Loucy (cell line): Measurements from ENCODE around the gene SCN10A.
A peak's percentile ranks its signal among the peaks of the same experiment; 100 is the strongest.

ENCODE experiments used
- H2AFZ ChIP-seq: fragments of 200-600 bp; sonication (generic); 2 replicates; pipeline ENCODE4 v1.6.0; 2016; ENCODE audit warnings: antibody characterized with exemption, mild to moderate bottlenecking, low read length, moderate library complexity
- H3F3A ChIP-seq: fragments of 200-600 bp; 2 replicates; pipeline ENCODE4 v1.6.0; 2016; ENCODE audit warnings: antibody characterized with exemption, low read depth, mild to moderate bottlenecking
- H3K27me3 ChIP-seq: fragments of 200-600 bp; sonication (generic); 2 replicates; pipeline ENCODE4 v1.6.1; 2014; ENCODE audit warnings: low read length, mild to moderate bottlenecking; ENCODE audit not compliant: insufficient read depth, poor library complexity, severe bottlenecking
- H3K36me3 ChIP-seq: fragments of 200-600 bp; sonication (generic); 2 replicates; pipeline ENCODE4 v1.6.1; 2016; ENCODE audit warnings: low read length; ENCODE audit not compliant: insufficient read depth
- H3K4me1 ChIP-seq: fragments of 200-600 bp; sonication (generic); 2 replicates; pipeline ENCODE4 v1.5.1; 2014; ENCODE audit warnings: low read length, mild to moderate bottlenecking; ENCODE audit not compliant: insufficient read depth, poor library complexity, severe bottlenecking
- H3K4me2 ChIP-seq: fragments of 200-600 bp; sonication (generic); 2 replicates; pipeline ENCODE4 v1.6.0; 2014; ENCODE audit warnings: antibody characterized with exemption, low read length, low read depth, mild to moderate bottlenecking; ENCODE audit not compliant: poor library complexity, severe bottlenecking
- H3K4me3 ChIP-seq: fragments of 200-600 bp; sonication (generic); 2 replicates; pipeline ENCODE4 v1.5.1; 2014; ENCODE audit warnings: low read length, mild to moderate bottlenecking, mixed read lengths; ENCODE audit not compliant: poor library complexity, severe bottlenecking
- H3K79me2 ChIP-seq: fragments of 200-600 bp; sonication (generic); 2 replicates; pipeline ENCODE4 v1.6.1; 2014; ENCODE audit warnings: low read length; ENCODE audit not compliant: insufficient read depth
- H3K9ac ChIP-seq: fragments of 200-600 bp; sonication (generic); 2 replicates; pipeline ENCODE4 v1.6.0; 2014; ENCODE audit warnings: mild to moderate bottlenecking, low read depth, low read length, moderate library complexity; ENCODE audit not compliant: poor library complexity, severe bottlenecking
- H3K9me2 ChIP-seq: fragments of 200-600 bp; sonication (generic); replicated peaks from 2 replicates; pipeline ENCODE4 v1.6.1; 2016; ENCODE audit warnings: low read depth, low read length, mixed read lengths
- H3K9me3 ChIP-seq: fragments of 200-600 bp; sonication (generic); 2 replicates; pipeline ENCODE4 v1.6.1; 2014; ENCODE audit warnings: mild to moderate bottlenecking, antibody characterized with exemption, low read length, low read depth; ENCODE audit not compliant: insufficient read depth
- H4K20me1 ChIP-seq: fragments of 200-600 bp; sonication (generic); 2 replicates; pipeline ENCODE4 v1.6.0; 2014; ENCODE audit warnings: antibody characterized with exemption, low read length, mild to moderate bottlenecking; ENCODE audit not compliant: insufficient read depth, poor library complexity, severe bottlenecking
- EZH2phosphoT487 ChIP-seq: fragments of 200-600 bp; IDR thresholded peaks from 2 replicates; pipeline ENCODE4 v1.6.1; 2018; ENCODE audit warnings: antibody characterized with exemption, mild to moderate bottlenecking, moderate library complexity, borderline replicate concordance
- TF ChIP-seq, protein P1 (sequence below): fragments of 200-600 bp; sonication (generic); conservative IDR thresholded peaks from 2 replicates; pipeline ENCODE4 v1.5.1; 2014; ENCODE audit warnings: mild to moderate bottlenecking, antibody characterized with exemption, low read length

Gene SCN10A

DNA sequence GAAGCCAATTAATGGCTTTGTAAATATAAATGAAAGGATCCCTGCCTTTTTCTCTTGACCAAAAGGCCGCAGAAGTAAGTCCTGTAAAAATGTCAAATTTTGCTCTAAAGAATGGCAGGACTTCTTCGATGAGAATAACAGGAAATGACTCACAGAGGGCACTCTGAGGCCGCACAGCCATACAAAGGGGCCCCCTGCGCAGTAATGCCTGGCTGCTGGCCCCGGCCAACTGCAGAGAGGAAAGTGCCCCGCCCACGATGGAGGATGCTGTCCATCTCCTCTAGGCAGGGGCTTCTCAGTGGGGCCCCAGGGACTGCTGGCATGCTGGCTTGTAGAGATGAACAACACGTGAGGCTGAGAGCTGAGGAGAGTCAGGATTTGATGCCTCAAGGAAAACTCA, 18.1 kb upstream of the SCN10A start:
- no peaks in the 10 kb centered on the region for H3K9me2 ChIP-seq
- H3K4me2 ChIP-seq = peak overlapping the region; percentile 26
- no peaks in the 10 kb centered on the region for H3K36me3 ChIP-seq
- H3K79me2 ChIP-seq = no peaks in the 10 kb centered on the region
- no peak overlapping the region for H2AFZ ChIP-seq
- H3F3A ChIP-seq = no peaks in the 10 kb centered on the region
- peaks cover 11% of the 10 kb centered on the region for H3K4me1 ChIP-seq
- H3K9me3 ChIP-seq = no peaks in the 10 kb centered on the region
- TF ChIP-seq, protein P1, sequence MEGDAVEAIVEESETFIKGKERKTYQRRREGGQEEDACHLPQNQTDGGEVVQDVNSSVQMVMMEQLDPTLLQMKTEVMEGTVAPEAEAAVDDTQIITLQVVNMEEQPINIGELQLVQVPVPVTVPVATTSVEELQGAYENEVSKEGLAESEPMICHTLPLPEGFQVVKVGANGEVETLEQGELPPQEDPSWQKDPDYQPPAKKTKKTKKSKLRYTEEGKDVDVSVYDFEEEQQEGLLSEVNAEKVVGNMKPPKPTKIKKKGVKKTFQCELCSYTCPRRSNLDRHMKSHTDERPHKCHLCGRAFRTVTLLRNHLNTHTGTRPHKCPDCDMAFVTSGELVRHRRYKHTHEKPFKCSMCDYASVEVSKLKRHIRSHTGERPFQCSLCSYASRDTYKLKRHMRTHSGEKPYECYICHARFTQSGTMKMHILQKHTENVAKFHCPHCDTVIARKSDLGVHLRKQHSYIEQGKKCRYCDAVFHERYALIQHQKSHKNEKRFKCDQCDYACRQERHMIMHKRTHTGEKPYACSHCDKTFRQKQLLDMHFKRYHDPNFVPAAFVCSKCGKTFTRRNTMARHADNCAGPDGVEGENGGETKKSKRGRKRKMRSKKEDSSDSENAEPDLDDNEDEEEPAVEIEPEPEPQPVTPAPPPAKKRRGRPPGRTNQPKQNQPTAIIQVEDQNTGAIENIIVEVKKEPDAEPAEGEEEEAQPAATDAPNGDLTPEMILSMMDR = no peak
- TF ChIP-seq EZH2phosphoT487 = no peak
- no peaks in the 10 kb centered on the region for H3K27me3 ChIP-seq
- H3K9ac ChIP-seq = no peak overlapping the region
- no peak overlapping the region for H3K4me3 ChIP-seq
- H4K20me1 ChIP-seq = no peaks in the 10 kb centered on the region

DNA sequence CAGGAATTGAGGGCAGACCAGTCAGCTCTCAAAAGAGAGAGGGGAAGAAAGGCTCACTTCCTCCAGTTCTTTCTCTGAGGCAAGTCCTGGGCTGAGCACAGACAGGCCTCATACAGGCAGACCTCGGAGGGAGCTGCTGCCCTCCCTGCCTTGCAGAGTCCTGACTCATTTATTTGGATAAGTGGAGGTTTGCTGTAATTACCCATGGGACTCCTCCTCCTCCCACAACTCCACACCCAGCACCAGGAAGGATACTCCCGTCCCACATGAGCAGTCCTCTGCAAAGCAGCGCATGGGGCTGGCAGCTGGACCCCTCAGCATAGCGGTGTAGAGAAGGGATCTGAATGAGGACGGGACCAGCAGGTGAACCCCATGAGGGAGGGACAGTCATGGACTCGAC, 13.4 kb upstream of the SCN10A start:
- Histone ChIP-seq H3K27me3 (no peaks in the 10 kb centered on the region), H3K79me2 (no peaks in the 10 kb centered on the region), H2AFZ (no peak overlapping the region), H3K4me2 (no peak overlapping the region), H3K4me1 (peaks cover 3% of the 10 kb centered on the region), H3K9me2 (no peaks in the 10 kb centered on the region), H3F3A (no peaks in the 10 kb centered on the region), H3K4me3 (no peak overlapping the region), H4K20me1 (no peaks in the 10 kb centered on the region), H3K36me3 (no peaks in the 10 kb centered on the region), H3K9me3 (no peaks in the 10 kb centered on the region), H3K9ac (no peak overlapping the region)
- TF ChIP-seq, protein P1 = no peak
- no peak for TF ChIP-seq EZH2phosphoT487

DNA sequence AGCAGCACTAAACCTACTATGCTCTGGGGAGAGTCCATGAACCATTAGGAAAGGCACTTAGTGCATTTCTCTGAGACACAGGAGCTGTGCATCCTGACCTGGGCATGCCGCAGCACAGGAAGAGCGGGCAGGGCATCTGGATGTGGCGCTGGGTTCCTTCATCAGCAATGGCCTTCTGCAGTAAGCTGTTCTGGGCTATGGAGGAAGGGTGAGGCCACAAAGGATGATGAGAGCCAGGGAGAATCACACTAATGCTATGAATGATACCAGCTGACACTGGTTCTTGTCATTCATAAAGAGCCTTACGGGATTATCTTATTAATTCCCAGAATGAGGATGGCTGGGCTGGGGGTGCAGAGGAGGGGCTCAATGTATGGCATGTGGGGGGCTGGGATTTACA, 12.7 kb upstream of the SCN10A start:
- no peak overlapping the region for H3K9ac ChIP-seq
- H3K4me1 ChIP-seq = no peaks in the 10 kb centered on the region
- no peak overlapping the region for H3K4me2 ChIP-seq
- H3K4me3 ChIP-seq = no peak overlapping the region
- no peak overlapping the region for H2AFZ ChIP-seq
- no peaks in the 10 kb centered on the region for H3K9me3 ChIP-seq
- TF ChIP-seq EZH2phosphoT487 = no peak
- TF ChIP-seq, protein P1 = no peak
- no peaks in the 10 kb centered on the region for H4K20me1 ChIP-seq
- H3K9me2 ChIP-seq = no peaks in the 10 kb centered on the region
- no peaks in the 10 kb centered on the region for H3F3A ChIP-seq
- H3K36me3 ChIP-seq = no peaks in the 10 kb centered on the region
- H3K27me3 ChIP-seq = no peaks in the 10 kb centered on the region
- no peaks in the 10 kb centered on the region for H3K79me2 ChIP-seq
